ENCODE data around the gene SORBS1. TPM values are rescaled to one million over a fixed set of nuclear protein-coding genes. Genes with fewer than 3 reads are reported as not detected.

Gene SORBS1
- total RNA-seq, 4 donors from 2014 or later = 28.1 to 92.5 (median 41.7) TPM

- H3K4me1 ChIP-seq = peaks cover 19% of the 10 kb centered on the region
- TF ChIP-seq CTCF (IDR thresholded peaks at IDR 0.05) (no peak), POLR2AphosphoS5 (IDR thresholded peaks at IDR 0.05) (no peak), POLR2A (IDR thresholded peaks at IDR 0.05) (no peak), EP300 (IDR thresholded peaks at IDR 0.05) (no peak)
- no peaks in the 10 kb centered on the region for H3K36me3 ChIP-seq
- no peaks in the 10 kb centered on the region for H3K27me3 ChIP-seq
- no peak overlapping the region for H3K27ac ChIP-seq
- DNase-seq (ENCODE audit: low spot score in 2 of 2) = no peak
- no peaks in the 10 kb centered on the region for H3K9me3 ChIP-seq
- WGBS = 46% methylated on average over 10 of the region's 10 CpGs
- no peak overlapping the region for H3K4me3 ChIP-seq
Observed at GRCh38 chr10:95501203-95502094, 59.7 kb downstream of the SORBS1 start.

GRCh38 chr10:95500649-95501048 lies 60.5 kb downstream of the SORBS1 start:
- WGBS = 74% methylated on average over 7 of the region's 7 CpGs
- Histone ChIP-seq H3K27ac (no peak overlapping the region), H3K27me3 (no peaks in the 10 kb centered on the region), H3K4me1 (peaks cover 14% of the 10 kb centered on the region), H3K9me3 (no peaks in the 10 kb centered on the region), H3K36me3 (no peaks in the 10 kb centered on the region), H3K4me3 (no peak overlapping the region)
- no peak for DNase-seq (ENCODE audit: low spot score in 2 of 2)
- TF ChIP-seq EP300 (IDR thresholded peaks at IDR 0.05) (no peak), POLR2AphosphoS5 (IDR thresholded peaks at IDR 0.05) (no peak), CTCF (IDR thresholded peaks at IDR 0.05) (no peak), POLR2A (IDR thresholded peaks at IDR 0.05) (no peak)

GRCh38 chr10:95500097-95500496 lies 61.1 kb downstream of the SORBS1 start:
- Histone ChIP-seq H3K27ac (no peak overlapping the region), H3K27me3 (no peaks in the 10 kb centered on the region), H3K4me3 (no peak overlapping the region), H3K36me3 (no peaks in the 10 kb centered on the region), H3K9me3 (no peaks in the 10 kb centered on the region), H3K4me1 (peaks cover 14% of the 10 kb centered on the region)
- no peak for DNase-seq (ENCODE audit: low spot score in 2 of 2)
- 75% methylated on average over 4 of the region's 4 CpGs for WGBS
- TF ChIP-seq POLR2A (IDR thresholded peaks at IDR 0.05) = no peak
- no peak for TF ChIP-seq POLR2AphosphoS5 (IDR thresholded peaks at IDR 0.05)
- no peak for TF ChIP-seq EP300 (IDR thresholded peaks at IDR 0.05)
- no peak for TF ChIP-seq CTCF (IDR thresholded peaks at IDR 0.05)

GRCh38 chr10:95499482-95499989 lies 61.6 kb downstream of the SORBS1 start:
- H3K27me3 ChIP-seq = no peaks in the 10 kb centered on the region
- no peaks in the 10 kb centered on the region for H3K36me3 ChIP-seq
- H3K4me3 ChIP-seq = no peak overlapping the region
- H3K27ac ChIP-seq = no peak overlapping the region
- H3K4me1 ChIP-seq = peaks cover 12% of the 10 kb centered on the region
- 84% methylated on average over 6 of the region's 6 CpGs for WGBS
- no peak for DNase-seq (ENCODE audit: low spot score in 2 of 2)
- H3K9me3 ChIP-seq = no peaks in the 10 kb centered on the region
- no peak for TF ChIP-seq POLR2AphosphoS5 (IDR thresholded peaks at IDR 0.05)
- no peak for TF ChIP-seq POLR2A (IDR thresholded peaks at IDR 0.05)
- TF ChIP-seq CTCF (IDR thresholded peaks at IDR 0.05) = no peak
- no peak for TF ChIP-seq EP300 (IDR thresholded peaks at IDR 0.05)

- Histone ChIP-seq H3K36me3 (no peaks in the 10 kb centered on the region), H3K27ac (no peak overlapping the region), H3K4me1 (peaks cover 10% of the 10 kb centered on the region), H3K9me3 (no peaks in the 10 kb centered on the region), H3K4me3 (no peak overlapping the region), H3K27me3 (no peaks in the 10 kb centered on the region)
- no peak for TF ChIP-seq POLR2A (IDR thresholded peaks at IDR 0.05)
- no peak for TF ChIP-seq CTCF (IDR thresholded peaks at IDR 0.05)
- no peak for TF ChIP-seq POLR2AphosphoS5 (IDR thresholded peaks at IDR 0.05)
- TF ChIP-seq EP300 (IDR thresholded peaks at IDR 0.05) = no peak
- no peak for DNase-seq (ENCODE audit: low spot score in 2 of 2)
- WGBS = 57% methylated on average over 4 of the region's 4 CpGs
Observed at GRCh38 chr10:95496951-95497350, 64.2 kb downstream of the SORBS1 start.

All from suprapubic skin (tissue), 4 donors.